SK-N-MC (cell line): ENCODE data around the gene MCEMP1.

Experiments
- DNase-seq: peaks from one replicate; pipeline ENCODE4 v3.0.0-alpha.2; 2011; ENCODE audit warnings: low read depth, low spot score
- H3K27ac ChIP-seq: fragments of 200-600 bp; sonication (generic); 2 replicates; pipeline ENCODE4 v1.5.1; 2016; ENCODE audit warnings: mixed run types
- H3K36me3 ChIP-seq: fragments of 200-600 bp; sonication (generic); 2 replicates; pipeline ENCODE4 v1.6.1; 2017; ENCODE audit warnings: antibody characterized with exemption, low read length, mixed read lengths; ENCODE audit not compliant: insufficient read depth
- H3K4me3 ChIP-seq: fragments of 200-600 bp; sonication (generic); 2 replicates; pipeline ENCODE4 v1.5.1; 2016
- H3K9ac ChIP-seq: fragments of 200-600 bp; sonication (generic); 2 replicates; pipeline ENCODE4 v1.8.0; 2017; ENCODE audit warnings: mixed run types, mixed read lengths; ENCODE audit not compliant: insufficient read length
- H3K9me3 ChIP-seq: fragments of 200-600 bp; sonication (generic); 2 replicates; pipeline ENCODE4 v1.6.1; 2017; ENCODE audit warnings: low read depth, mild to moderate bottlenecking, antibody characterized with exemption, low read length, moderate library complexity, mixed read lengths
- EZH2 ChIP-seq: fragments of 200-600 bp; sonication (generic); IDR thresholded peaks from one replicate; pipeline ENCODE4 v1.6.1; 2017; ENCODE audit warnings: antibody characterized with exemption
- FOXP2 ChIP-seq: optimal IDR thresholded peaks from 2 replicates; pipeline ENCODE3; 2011; ENCODE audit warnings: mild to moderate bottlenecking, moderate library complexity; ENCODE audit not compliant: insufficient read depth; ENCODE audit errors: extremely low read length, control extremely low read depth
- POLR2AphosphoS5 ChIP-seq: IDR thresholded peaks from 2 replicates; pipeline ENCODE4 v1.6.1; 2012; ENCODE audit warnings: mild to moderate bottlenecking, low read depth, low read length, borderline replicate concordance

MCEMP1 gene

DNA sequence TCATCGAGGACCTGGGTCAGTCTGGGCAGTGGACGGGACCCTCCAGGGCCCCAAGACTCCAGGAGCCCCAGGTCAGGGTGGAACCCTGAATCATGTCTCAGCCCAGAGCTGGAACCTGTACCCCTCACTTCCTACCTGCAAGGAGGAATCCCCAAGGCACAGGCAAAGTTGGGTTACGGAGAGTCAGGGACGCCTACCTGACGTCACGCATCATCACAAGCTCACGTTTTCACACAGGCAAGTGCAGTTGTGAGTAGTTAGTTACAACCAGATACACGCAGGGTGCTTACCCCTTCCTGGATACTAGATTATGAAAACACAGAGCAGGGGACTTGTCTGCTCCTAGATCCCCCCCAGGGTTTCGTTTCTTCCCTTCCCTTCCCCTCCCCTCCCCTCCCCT, 6.1 kb upstream of the MCEMP1 start:
- no peaks in the 10 kb centered on the region for H3K36me3 ChIP-seq
- no peak for DNase-seq
- H3K9me3 ChIP-seq: no peaks in the 10 kb centered on the region; the same call in 1 of the 2 replicates
- no peak for TF ChIP-seq EZH2
- TF ChIP-seq FOXP2: no peak
- no peak for TF ChIP-seq POLR2AphosphoS5
- no peak overlapping the region for H3K9ac ChIP-seq
- H3K27ac ChIP-seq: no peak overlapping the region
- no peak overlapping the region for H3K4me3 ChIP-seq

DNA sequence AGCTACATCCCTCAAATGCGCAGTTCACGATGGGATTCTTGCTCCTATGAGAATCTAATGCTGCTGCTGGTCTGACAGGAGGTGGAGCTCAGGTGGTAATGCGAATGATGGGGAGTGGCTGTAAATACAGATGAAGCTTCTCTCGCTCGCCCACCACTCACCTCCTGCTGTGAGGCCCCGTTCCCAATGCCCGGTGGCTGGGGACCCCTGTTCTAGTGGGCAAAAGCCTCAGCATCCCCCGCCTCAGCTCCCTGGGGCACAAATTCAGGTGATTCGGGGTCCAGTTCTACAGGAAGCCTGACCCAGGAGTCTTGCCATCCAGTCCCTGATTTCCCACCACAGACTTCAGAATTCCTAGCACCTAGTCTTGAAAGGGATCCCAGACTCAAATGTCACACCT, 4.4 kb upstream of the MCEMP1 start:
- Histone ChIP-seq H3K36me3 (no peaks in the 10 kb centered on the region), H3K9ac (no peak overlapping the region), H3K4me3 (no peak overlapping the region), H3K9me3 (no peaks in the 10 kb centered on the region; the same call in 1 of the 2 replicates), H3K27ac (no peak overlapping the region)
- no peak for DNase-seq
- TF ChIP-seq FOXP2 (no peak), EZH2 (no peak), POLR2AphosphoS5 (no peak)

DNA sequence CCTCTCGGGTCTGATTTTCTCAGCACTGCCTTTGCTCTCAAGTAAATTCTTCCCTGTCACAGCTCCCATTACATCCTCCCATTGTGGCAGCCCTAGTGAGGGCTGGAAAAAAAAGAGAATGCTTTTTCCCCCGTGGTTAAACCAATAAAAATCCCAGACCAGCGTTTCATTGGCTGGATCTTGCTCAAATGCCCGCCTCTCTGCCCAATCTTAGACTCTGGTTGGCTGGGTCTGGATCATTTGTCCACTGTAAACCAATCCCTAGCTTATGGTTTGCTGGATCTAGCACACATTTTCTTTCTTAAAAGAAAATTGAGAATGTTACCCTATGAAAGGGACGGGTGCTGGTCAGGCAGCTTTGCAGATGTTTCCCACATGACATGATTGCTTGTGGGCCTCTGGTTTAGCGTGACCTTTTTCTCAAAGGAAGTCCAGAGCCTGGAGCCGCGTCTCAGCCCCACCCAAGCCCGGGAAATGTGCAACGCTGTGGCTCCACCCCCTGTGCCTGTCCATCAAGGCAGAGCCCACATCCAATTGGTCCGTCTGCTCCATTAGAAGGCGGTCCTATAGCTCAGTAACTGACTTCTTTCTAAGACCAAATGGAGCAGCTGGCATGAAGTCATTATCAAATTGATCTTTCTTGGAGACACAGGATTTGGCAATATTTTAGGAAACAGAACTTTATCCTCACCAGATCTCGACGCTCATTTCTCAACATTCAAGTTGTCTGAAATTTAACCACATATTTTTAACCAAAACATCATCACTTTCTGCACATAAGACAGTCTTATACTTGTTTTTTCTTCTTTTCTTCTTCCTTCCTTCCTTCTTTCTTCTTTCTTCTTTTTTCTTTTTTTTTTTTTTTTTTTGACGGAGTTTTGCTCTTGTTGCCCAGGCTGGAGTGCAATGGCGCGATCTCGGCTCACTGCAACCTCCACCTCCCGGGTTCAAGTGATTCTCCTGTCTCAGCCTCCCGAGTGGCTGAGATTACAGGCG, 2.6 kb upstream of the MCEMP1 start:
- no peak overlapping the region for H3K27ac ChIP-seq
- TF ChIP-seq FOXP2: no peak
- no peak for TF ChIP-seq POLR2AphosphoS5
- no peak for TF ChIP-seq EZH2
- H3K36me3 ChIP-seq: no peaks in the 10 kb centered on the region
- H3K4me3 ChIP-seq: peak overlapping the region; percentile 65
- H3K9me3 ChIP-seq: no peaks in the 10 kb centered on the region; the same call in 1 of the 2 replicates
- H3K9ac ChIP-seq: no peak overlapping the region
- peak; percentile 60 for DNase-seq

DNA sequence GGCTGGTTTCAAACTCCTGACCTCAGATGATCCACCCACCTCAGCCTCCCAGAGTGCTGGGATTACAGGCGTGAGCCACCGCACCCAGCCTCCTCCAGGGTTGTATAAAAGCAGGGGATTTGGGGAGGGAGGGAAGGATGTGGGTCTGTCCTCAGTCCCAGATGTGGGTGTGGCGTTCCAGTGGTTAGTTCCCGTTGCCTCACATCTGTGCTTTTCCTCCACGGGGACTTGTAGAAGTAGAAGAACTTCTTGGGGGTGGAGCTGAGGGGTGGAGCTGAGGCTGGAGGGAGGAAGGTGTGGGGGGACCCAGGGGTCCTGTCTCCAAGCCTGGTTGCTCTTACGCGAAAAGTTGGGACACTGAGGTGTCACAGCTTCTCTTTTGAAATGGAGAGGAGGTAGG, 514 bp upstream of the MCEMP1 start:
- no peak for DNase-seq
- H3K9ac ChIP-seq: no peak overlapping the region
- TF ChIP-seq FOXP2: no peak
- TF ChIP-seq EZH2: no peak
- no peak for TF ChIP-seq POLR2AphosphoS5
- H3K9me3 ChIP-seq: no peaks in the 10 kb centered on the region; the same call in 1 of the 2 replicates
- peak overlapping the region; percentile 59 for H3K4me3 ChIP-seq
- no peaks in the 10 kb centered on the region for H3K36me3 ChIP-seq
- no peak overlapping the region for H3K27ac ChIP-seq

- Histone ChIP-seq H3K36me3 (peaks cover 4% of the 10 kb centered on the region; the same call in 1 of the 2 replicates), H3K9ac (no peak overlapping the region), H3K9me3 (no peaks in the 10 kb centered on the region; the same call in 1 of the 2 replicates), H3K27ac (no peak overlapping the region), H3K4me3 (no peak overlapping the region)
- TF ChIP-seq FOXP2 (no peak), POLR2AphosphoS5 (no peak), EZH2 (no peak)
- no peak for DNase-seq
Measured at GRCh38 chr19:7677669-7678311, 900 bp downstream of the MCEMP1 start.

DNA sequence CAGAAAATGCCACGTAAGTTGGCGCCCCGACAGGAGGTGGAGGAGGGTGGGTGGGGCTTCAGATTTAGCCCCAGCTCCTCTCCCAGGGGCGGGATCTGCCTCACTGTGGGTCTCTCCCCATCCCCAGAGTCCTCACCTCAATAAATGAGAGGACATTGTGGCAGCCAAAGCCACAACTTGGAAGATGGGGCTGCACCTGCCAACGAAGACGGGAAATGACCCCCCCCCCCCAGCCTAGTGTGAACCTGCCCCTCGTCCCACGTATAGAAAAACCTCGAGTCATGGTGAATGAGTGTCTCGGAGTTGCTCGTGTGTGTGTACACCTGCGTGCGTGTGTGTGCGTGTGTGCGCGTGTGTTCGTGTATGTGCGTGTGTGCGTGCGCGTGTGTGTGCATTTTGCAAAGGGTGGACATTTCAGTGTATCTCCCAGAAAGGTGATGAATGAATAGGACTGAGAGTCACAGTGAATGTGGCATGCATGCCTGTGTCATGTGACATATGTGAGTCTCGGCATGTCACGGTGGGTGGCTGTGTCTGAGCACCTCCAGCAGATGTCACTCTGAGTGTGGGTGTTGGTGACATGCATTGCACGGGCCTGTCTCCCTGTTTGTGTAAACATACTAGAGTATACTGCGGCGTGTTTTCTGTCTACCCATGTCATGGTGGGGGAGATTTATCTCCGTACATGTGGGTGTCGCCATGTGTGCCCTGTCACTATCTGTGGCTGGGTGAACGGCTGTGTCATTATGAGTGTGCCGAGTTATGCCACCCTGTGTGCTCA, 2.3 kb downstream of the MCEMP1 start:
- Histone ChIP-seq H3K36me3 (peaks cover 5% of the 10 kb centered on the region; the same call in 1 of the 2 replicates), H3K4me3 (no peak overlapping the region), H3K27ac (no peak overlapping the region), H3K9ac (no peak overlapping the region), H3K9me3 (no peaks in the 10 kb centered on the region; the same call in 1 of the 2 replicates)
- TF ChIP-seq POLR2AphosphoS5: no peak
- TF ChIP-seq FOXP2: no peak
- TF ChIP-seq EZH2: no peak
- DNase-seq: no peak

GRCh38 chr19:7679771-7680605, 3.1 kb downstream of the MCEMP1 start:
- TF ChIP-seq EZH2 (no peak), FOXP2 (no peak), POLR2AphosphoS5 (no peak)
- peaks cover 5% of the 10 kb centered on the region; the same call in 1 of the 2 replicates for H3K36me3 ChIP-seq
- H3K4me3 ChIP-seq: peak overlapping the region; percentile 98
- no peak for DNase-seq
- H3K9me3 ChIP-seq: no peaks in the 10 kb centered on the region
- H3K27ac ChIP-seq: no peak overlapping the region
- H3K9ac ChIP-seq: no peak overlapping the region
